HG03460 (cell line): ENCODE data around the gene IL11RA.

Experiments
- ATAC-seq: cut with Tn5 transposase; IDR thresholded peaks from one replicate; pipeline ENCODE4 v1.9.1; 2021; ENCODE audit not compliant: unreplicated experiment

Gene IL11RA

GRCh38 chr9:34651876-34652601 is at the start of gene IL11RA:
TSS of gene IL11RA (plus strand) at chr9:34652185. CDS start at chr9:34655218, 3,033 bp downstream.
- no peak for ATAC-seq

- no peak for ATAC-seq
Observed at GRCh38 chr9:34603610-34604231, 48.3 kb upstream of the IL11RA start.

- no peak for ATAC-seq
Observed at GRCh38 chr9:34606190-34606589, 45.8 kb upstream of the IL11RA start.

GRCh38 chr9:34606905-34607304 is 45.1 kb upstream of the IL11RA start:
- no peak for ATAC-seq

- ATAC-seq, result no peak
Observed at GRCh38 chr9:34607331-34607730, 44.7 kb upstream of the IL11RA start.

GRCh38 chr9:34610434-34611206 is 41.4 kb upstream of the IL11RA start:
- ATAC-seq, result no peak

- no peak for ATAC-seq
Observed at GRCh38 chr9:34611251-34611810, 40.7 kb upstream of the IL11RA start.

GRCh38 chr9:34611811-34612787 is 39.9 kb upstream of the IL11RA start, which contains the start of gene RPP25L:
TSS of gene RPP25L (minus strand) at chr9:34612097. CDS start at chr9:34611296, 801 bp downstream.
- ATAC-seq, result peak; percentile 76

GRCh38 chr9:34612788-34613390 is 39.1 kb upstream of the IL11RA start:
- ATAC-seq, result peak; percentile 43

GRCh38 chr9:34615132-34615531 is 36.9 kb upstream of the IL11RA start:
- no peak for ATAC-seq

- ATAC-seq, result peak; percentile 99
Observed at GRCh38 chr9:34620061-34620994, 31.7 kb upstream of the IL11RA start, which contains the start of gene DCTN3. TSS of gene DCTN3 (minus strand) at chr9:34620495. CDS start at chr9:34620464, 31 bp downstream.

GRCh38 chr9:34623374-34624235 is 28.4 kb upstream of the IL11RA start:
- no peak for ATAC-seq

- no peak for ATAC-seq
Observed at GRCh38 chr9:34624475-34625185, 27.4 kb upstream of the IL11RA start.

GRCh38 chr9:34625186-34625486 is 26.8 kb upstream of the IL11RA start:
- no peak for ATAC-seq

- no peak for ATAC-seq
Observed at GRCh38 chr9:34627716-34628655, 24.0 kb upstream of the IL11RA start.
